GM21529 (cell line): ENCODE results near the gene MASP2.
"Not testable (repeated sequence)": the region's sequence is repeated elsewhere in the genome, so short reads cannot be mapped to it uniquely, and the experiment has no call there.

ENCODE experiments used
- ATAC-seq: cut with Tn5 transposase; IDR thresholded peaks from one replicate; pipeline ENCODE4 v1.9.1; 2021; ENCODE audit not compliant: unreplicated experiment

The MASP2 gene

GRCh38 chr1:11046625-11047365 lies at the start of gene MASP2:
Gene MASP2 (minus strand): TSS chr1:11047239. CDS start chr1:11047207, 32 bp downstream.
- no peak for ATAC-seq

- not testable (repeated sequence) for ATAC-seq
Measured at GRCh38 chr1:11083784-11084183, 36.7 kb upstream of the MASP2 start.

GRCh38 chr1:11080931-11081330 lies 33.9 kb upstream of the MASP2 start:
- no peak for ATAC-seq

- ATAC-seq = no peak
Measured at GRCh38 chr1:11078631-11079030, 31.6 kb upstream of the MASP2 start.

GRCh38 chr1:11073398-11073797 lies 26.4 kb upstream of the MASP2 start:
- ATAC-seq = not testable (repeated sequence)

- no peak for ATAC-seq
Measured at GRCh38 chr1:11072216-11072917, 25.3 kb upstream of the MASP2 start.

GRCh38 chr1:11071463-11072215 lies 24.6 kb upstream of the MASP2 start:
- no peak for ATAC-seq

- no peak for ATAC-seq
Measured at GRCh38 chr1:11070876-11071275, 23.8 kb upstream of the MASP2 start.

GRCh38 chr1:11068600-11069473 lies 21.8 kb upstream of the MASP2 start:
- ATAC-seq = no peak

- no peak for ATAC-seq
Measured at GRCh38 chr1:11067716-11068599, 20.9 kb upstream of the MASP2 start.

- ATAC-seq = no peak
Measured at GRCh38 chr1:11065796-11066195, 18.8 kb upstream of the MASP2 start.

GRCh38 chr1:11064942-11065341 lies 17.9 kb upstream of the MASP2 start:
- ATAC-seq = no peak

- ATAC-seq = not testable (repeated sequence)
Measured at GRCh38 chr1:11063937-11064537, 17.0 kb upstream of the MASP2 start.

GRCh38 chr1:11062965-11063401 lies 15.9 kb upstream of the MASP2 start:
- peak; percentile 24 for ATAC-seq

- no peak for ATAC-seq
Measured at GRCh38 chr1:11061652-11062365, 14.8 kb upstream of the MASP2 start.

GRCh38 chr1:11059968-11060830 lies 13.2 kb upstream of the MASP2 start, which contains the start of gene SRM:
Gene SRM (minus strand): TSS chr1:11060018. CDS start chr1:11059943, 75 bp downstream.
- ATAC-seq = peak; percentile 77

- peak; percentile 20 for ATAC-seq
Measured at GRCh38 chr1:11059155-11059967, 12.3 kb upstream of the MASP2 start.
